Measurements from ENCODE around the gene RTN4. TPM values are rescaled to one million over a fixed set of nuclear protein-coding genes. Genes with fewer than 3 reads are reported as not detected.

Gene RTN4
- total RNA-seq, 2 experiments from 2014 or later: 71.6 to 88.0 TPM

GRCh38 chr2:54952425-54952824 is 97.8 kb downstream of the RTN4 start:
- Mint-ChIP-seq H3K4me1 (peaks cover 15% of the 10 kb centered on the region), H3K36me3 (no peaks in the 10 kb centered on the region), H3K9me3 (ENCODE audit: low read depth) (no peaks in the 10 kb centered on the region), H3K27ac (no peak overlapping the region), H3K4me3 (no peak overlapping the region), H3K27me3 (no peaks in the 10 kb centered on the region)
- ATAC-seq (no peak), DNase-seq (no peak)
- CTCF ChIA-PET: no interaction called here

GRCh38 chr2:54950811-54951210 is 99.4 kb downstream of the RTN4 start:
- H3K9me3 Mint-ChIP-seq (ENCODE audit: low read depth): no peaks in the 10 kb centered on the region
- no peaks in the 10 kb centered on the region for H3K36me3 Mint-ChIP-seq
- H3K27ac Mint-ChIP-seq: no peak overlapping the region
- H3K4me3 Mint-ChIP-seq: no peak overlapping the region
- H3K4me1 Mint-ChIP-seq: peaks cover 13% of the 10 kb centered on the region
- no peaks in the 10 kb centered on the region for H3K27me3 Mint-ChIP-seq
- DNase-seq (no peak), ATAC-seq (no peak)
- CTCF ChIA-PET: interaction anchor here (1.1 kb wide), 1 partner anchor 10 kb away, joined by 3 read pairs; no protein-coding TSS in a partner anchor

- no peaks in the 10 kb centered on the region for H3K9me3 Mint-ChIP-seq (ENCODE audit: low read depth)
- no peaks in the 10 kb centered on the region for H3K36me3 Mint-ChIP-seq
- no peaks in the 10 kb centered on the region for H3K27me3 Mint-ChIP-seq
- DNase-seq (no peak), ATAC-seq (no peak)
- no peak overlapping the region for H3K27ac Mint-ChIP-seq
- H3K4me3 Mint-ChIP-seq: no peak overlapping the region
- peaks cover 12% of the 10 kb centered on the region for H3K4me1 Mint-ChIP-seq
- CTCF ChIA-PET: no interaction called here
These were observed 100.8 kb downstream of the RTN4 start for GRCh38 chr2:54949431-54949830.

GRCh38 chr2:54948120-54948519 is 102.1 kb downstream of the RTN4 start:
- Mint-ChIP-seq H3K27me3 (no peaks in the 10 kb centered on the region), H3K9me3 (ENCODE audit: low read depth) (no peaks in the 10 kb centered on the region), H3K4me1 (peaks cover 9% of the 10 kb centered on the region), H3K27ac (no peak overlapping the region), H3K36me3 (no peaks in the 10 kb centered on the region), H3K4me3 (no peak overlapping the region)
- DNase-seq (no peak), ATAC-seq (no peak)
- CTCF ChIA-PET: no interaction called here

GRCh38 chr2:54947646-54948045 is 102.6 kb downstream of the RTN4 start:
- no peak for DNase-seq
- Mint-ChIP-seq H3K27me3 (no peaks in the 10 kb centered on the region), H3K36me3 (no peaks in the 10 kb centered on the region), H3K4me1 (peaks cover 4% of the 10 kb centered on the region), H3K9me3 (ENCODE audit: low read depth) (no peaks in the 10 kb centered on the region), H3K27ac (no peak overlapping the region), H3K4me3 (no peak overlapping the region)
- ATAC-seq: no peak
- CTCF ChIA-PET: no interaction called here

GRCh38 chr2:54947136-54947535 is 103.1 kb downstream of the RTN4 start:
- Mint-ChIP-seq H3K4me1 (peaks cover 4% of the 10 kb centered on the region), H3K36me3 (no peaks in the 10 kb centered on the region), H3K27ac (no peak overlapping the region), H3K9me3 (ENCODE audit: low read depth) (no peaks in the 10 kb centered on the region), H3K4me3 (no peak overlapping the region), H3K27me3 (no peaks in the 10 kb centered on the region)
- ATAC-seq (no peak), DNase-seq (no peak)
- CTCF ChIA-PET: no interaction called here

- no peak overlapping the region for H3K27ac Mint-ChIP-seq
- H3K9me3 Mint-ChIP-seq (ENCODE audit: low read depth): no peaks in the 10 kb centered on the region
- no peaks in the 10 kb centered on the region for H3K27me3 Mint-ChIP-seq
- no peak overlapping the region for H3K4me3 Mint-ChIP-seq
- ATAC-seq (no peak), DNase-seq (no peak)
- peaks cover 4% of the 10 kb centered on the region for H3K4me1 Mint-ChIP-seq
- H3K36me3 Mint-ChIP-seq: no peaks in the 10 kb centered on the region
- CTCF ChIA-PET: no interaction called here
These were observed 103.9 kb downstream of the RTN4 start for GRCh38 chr2:54946220-54946805.

GRCh38 chr2:54945391-54946219 is 104.6 kb downstream of the RTN4 start:
- no peaks in the 10 kb centered on the region for H3K9me3 Mint-ChIP-seq (ENCODE audit: low read depth)

GRCh38 chr2:54944724-54945326 is 105.4 kb downstream of the RTN4 start:
- CTCF ChIA-PET: no interaction called here
- Mint-ChIP-seq H3K4me1 (peaks cover 4% of the 10 kb centered on the region), H3K27me3 (no peaks in the 10 kb centered on the region), H3K36me3 (no peaks in the 10 kb centered on the region), H3K4me3 (no peak overlapping the region), H3K9me3 (ENCODE audit: low read depth) (no peaks in the 10 kb centered on the region), H3K27ac (no peak overlapping the region)
- no peak for ATAC-seq
- DNase-seq: no peak

More at GRCh38 chr2:54945391-54946219, 104.6 kb downstream of the RTN4 start:
- ATAC-seq: peak; percentile 37
- no peaks in the 10 kb centered on the region for H3K27me3 Mint-ChIP-seq
- DNase-seq: no peak
- CTCF ChIA-PET: no interaction called here
- H3K4me1 Mint-ChIP-seq: peaks cover 4% of the 10 kb centered on the region
- H3K36me3 Mint-ChIP-seq: no peaks in the 10 kb centered on the region
- no peak overlapping the region for H3K4me3 Mint-ChIP-seq
- peak overlapping the region; percentile 29 for H3K27ac Mint-ChIP-seq

GRCh38 chr2:54942373-54942772 is 107.9 kb downstream of the RTN4 start:
- Mint-ChIP-seq H3K4me3 (no peak overlapping the region), H3K4me1 (peaks cover 4% of the 10 kb centered on the region), H3K36me3 (peaks cover 2% of the 10 kb centered on the region), H3K27me3 (no peaks in the 10 kb centered on the region), H3K27ac (no peak overlapping the region), H3K9me3 (ENCODE audit: low read depth) (no peaks in the 10 kb centered on the region)
- peak; percentile 73 for ATAC-seq
- DNase-seq: peak; percentile 74
- CTCF ChIA-PET: no interaction called here

GRCh38 chr2:54941248-54941984 is 108.8 kb downstream of the RTN4 start:
- CTCF ChIA-PET: no interaction called here
- H3K27ac Mint-ChIP-seq: no peak overlapping the region

GRCh38 chr2:54940723-54941122 is 109.5 kb downstream of the RTN4 start:
- Mint-ChIP-seq H3K27ac (no peak overlapping the region), H3K36me3 (peaks cover 2% of the 10 kb centered on the region), H3K9me3 (ENCODE audit: low read depth) (no peaks in the 10 kb centered on the region), H3K4me3 (no peak overlapping the region), H3K4me1 (peaks cover 4% of the 10 kb centered on the region), H3K27me3 (no peaks in the 10 kb centered on the region)
- ATAC-seq: no peak
- no peak for DNase-seq
- CTCF ChIA-PET: no interaction called here

More at GRCh38 chr2:54941248-54941984, 108.8 kb downstream of the RTN4 start:
- Mint-ChIP-seq H3K4me1 (peaks cover 4% of the 10 kb centered on the region), H3K4me3 (no peak overlapping the region), H3K27me3 (no peaks in the 10 kb centered on the region), H3K9me3 (ENCODE audit: low read depth) (no peaks in the 10 kb centered on the region), H3K36me3 (peaks cover 2% of the 10 kb centered on the region)
- DNase-seq: no peak
- no peak for ATAC-seq

- ATAC-seq (no peak), DNase-seq (no peak)
- H3K4me1 Mint-ChIP-seq: no peaks in the 10 kb centered on the region
- H3K4me3 Mint-ChIP-seq: no peak overlapping the region
- CTCF ChIA-PET: no interaction called here
- H3K36me3 Mint-ChIP-seq: peaks cover 2% of the 10 kb centered on the region
- H3K9me3 Mint-ChIP-seq (ENCODE audit: low read depth): no peaks in the 10 kb centered on the region
- H3K27me3 Mint-ChIP-seq: no peaks in the 10 kb centered on the region
- H3K27ac Mint-ChIP-seq: no peak overlapping the region
These were observed 110.7 kb downstream of the RTN4 start for GRCh38 chr2:54939446-54940118.
